HEK293 (cell line): Measurements from ENCODE around the gene PTPN6.

ENCODE experiments used
- CTCF ChIA-PET: fragments of 350-600 bp; formaldehyde crosslinking; extraction: SDS; loops from one replicate; lab custom pipeline; 2021; ENCODE audit warnings: antibody characterized with exemption; lab: Yijun Ruan, JAX
- POLR2A ChIA-PET: fragments of 300-600 bp; formaldehyde crosslinking; extraction: SDS; loops from one replicate; lab custom pipeline; 2020; ENCODE audit warnings: antibody characterized with exemption, inconsistent platforms; lab: Yijun Ruan, JAX
- H3K27ac ChIP-seq: fragments of 200-500 bp; sonication (Bioruptor generic); 2 replicates; pipeline ENCODE4 v1.5.1; 2014; ENCODE audit warnings: low read depth, low read length, control low read depth, inconsistent platforms; ENCODE audit errors: extremely low read depth
- H3K36me3 ChIP-seq, 2 experiments: fragments of 200-500 bp in 1 of 2; sonication (Bioruptor generic) in 1 of 2; 1 replicate in 1 of 2; 2 replicates in 1 of 2; pipeline ENCODE4 v1.5.1; 2014 to 2017; ENCODE audit warnings: inconsistent platforms in 2 of 2, low read length in 2 of 2; ENCODE audit not compliant: control insufficient read depth in 2 of 2, insufficient read depth in 1 of 2
- H3K4me1 ChIP-seq: fragments of 200-500 bp; sonication (Bioruptor generic); 2 replicates; pipeline ENCODE4 v1.5.1; 2014; ENCODE audit warnings: mild to moderate bottlenecking, low read length, inconsistent platforms; ENCODE audit not compliant: control insufficient read depth, insufficient read depth
- H3K4me3 ChIP-seq: 2 replicates; pipeline ENCODE4 v1.5.1; 2011; ENCODE audit warnings: low read depth, mild to moderate bottlenecking, control low read depth, low read length, moderate library complexity
- H3K9me3 ChIP-seq: fragments of 200-500 bp; sonication (Bioruptor generic); 2 replicates; pipeline ENCODE4 v1.5.1; 2014; ENCODE audit warnings: low read depth, low read length, inconsistent platforms; ENCODE audit not compliant: control insufficient read depth, insufficient read depth
- GLIS1 ChIP-seq: fragments of 450-650 bp; formaldehyde crosslinking; IDR thresholded peaks from 2 replicates; pipeline ENCODE4 v1.5.1; 2016; ENCODE audit warnings: missing biosample characterization, missing genetic modification characterization
- MYNN ChIP-seq: fragments of 450-650 bp; formaldehyde crosslinking; IDR thresholded peaks from 2 replicates; pipeline ENCODE4 v1.5.1; 2016; ENCODE audit warnings: missing biosample characterization, missing genetic modification characterization, borderline replicate concordance
- MZF1 ChIP-seq: fragments of 450-650 bp; formaldehyde crosslinking; IDR thresholded peaks from 2 replicates; pipeline ENCODE4 v1.5.1; 2017; ENCODE audit warnings: missing biosample characterization, missing genetic modification characterization, borderline replicate concordance
- SALL2 ChIP-seq: fragments of 450-650 bp; formaldehyde crosslinking; IDR thresholded peaks from 2 replicates; pipeline ENCODE4 v1.5.0; 2017; ENCODE audit warnings: missing biosample characterization, mild to moderate bottlenecking, missing genetic modification characterization, borderline replicate concordance
- SP2 ChIP-seq: fragments of 450-650 bp; formaldehyde crosslinking; IDR thresholded peaks from 2 replicates; pipeline ENCODE4 v1.5.1; 2016; ENCODE audit warnings: missing biosample characterization, missing genetic modification characterization
- WT1 ChIP-seq: fragments of 450-650 bp; formaldehyde crosslinking; IDR thresholded peaks from 2 replicates; pipeline ENCODE4 v1.5.1; 2016; ENCODE audit warnings: missing biosample characterization, missing genetic modification characterization
- YY1 ChIP-seq: fragments of 450-650 bp; formaldehyde crosslinking; IDR thresholded peaks from 2 replicates; pipeline ENCODE4 v1.5.1; 2018; ENCODE audit warnings: missing biosample characterization, missing genetic modification characterization
- ZBTB8A ChIP-seq: fragments of 450-650 bp; formaldehyde crosslinking; IDR thresholded peaks from 2 replicates; pipeline ENCODE4 v1.5.1; 2016; ENCODE audit warnings: missing biosample characterization, missing genetic modification characterization
- ZEB2 ChIP-seq: fragments of 450-650 bp; formaldehyde crosslinking; IDR thresholded peaks from 2 replicates; pipeline ENCODE4 v1.5.1; 2016; ENCODE audit warnings: missing biosample characterization, missing genetic modification characterization
- ZFP69B ChIP-seq: fragments of 450-650 bp; formaldehyde crosslinking; IDR thresholded peaks from 2 replicates; pipeline ENCODE4 v1.5.1; 2016; ENCODE audit warnings: missing biosample characterization, missing genetic modification characterization
- ZNF175 ChIP-seq: fragments of 450-650 bp; formaldehyde crosslinking; IDR thresholded peaks from 2 replicates; pipeline ENCODE4 v1.5.1; 2016; ENCODE audit warnings: missing biosample characterization, missing genetic modification characterization
- ZNF266 ChIP-seq: fragments of 450-650 bp; formaldehyde crosslinking; IDR thresholded peaks from 2 replicates; pipeline ENCODE4 v1.5.1; 2016; ENCODE audit warnings: missing biosample characterization, missing genetic modification characterization, low read depth
- ZNF366 ChIP-seq: fragments of 450-650 bp; formaldehyde crosslinking; conservative IDR thresholded peaks from 2 replicates; pipeline ENCODE4 v1.5.1; 2016; ENCODE audit warnings: missing biosample characterization, missing genetic modification characterization
- ZNF394 ChIP-seq: fragments of 450-650 bp; formaldehyde crosslinking; IDR thresholded peaks from 2 replicates; pipeline ENCODE4 v1.5.1; 2016; ENCODE audit warnings: missing biosample characterization, missing genetic modification characterization, mild to moderate bottlenecking, moderate library complexity, borderline replicate concordance
- ZNF530 ChIP-seq: fragments of 450-650 bp; formaldehyde crosslinking; IDR thresholded peaks from 2 replicates; pipeline ENCODE4 v1.5.1; 2016; ENCODE audit warnings: low read depth, missing biosample characterization, missing genetic modification characterization
- ZNF561 ChIP-seq: fragments of 450-650 bp; IDR thresholded peaks from 2 replicates; pipeline ENCODE4 v1.5.1; 2018; ENCODE audit warnings: missing biosample characterization, missing genetic modification characterization, borderline replicate concordance
- ZNF600 ChIP-seq: fragments of 450-650 bp; formaldehyde crosslinking; IDR thresholded peaks from 2 replicates; pipeline ENCODE4 v1.5.1; 2016; ENCODE audit warnings: missing biosample characterization, missing genetic modification characterization
- ZNF621 ChIP-seq: fragments of 450-650 bp; formaldehyde crosslinking; IDR thresholded peaks from 2 replicates; pipeline ENCODE4 v1.5.1; 2017; ENCODE audit warnings: missing biosample characterization, missing genetic modification characterization
- ZSCAN30 ChIP-seq: fragments of 450-650 bp; IDR thresholded peaks from 2 replicates; pipeline ENCODE4 v1.5.1; 2018; ENCODE audit warnings: missing biosample characterization, mild to moderate bottlenecking, missing genetic modification characterization, moderate library complexity
- TF ChIP-seq, protein P1 (sequence below): fragments of 450-650 bp; formaldehyde crosslinking; IDR thresholded peaks from 2 replicates; pipeline ENCODE4 v1.5.1; 2016; ENCODE audit warnings: missing biosample characterization, missing genetic modification characterization
- TF ChIP-seq, protein P2 (sequence below): fragments of 450-650 bp; formaldehyde crosslinking; IDR thresholded peaks from 2 replicates; pipeline ENCODE4 v1.5.1; 2016; ENCODE audit warnings: missing biosample characterization, missing genetic modification characterization
- TF ChIP-seq, protein P3 (sequence below): fragments of 450-650 bp; formaldehyde crosslinking; IDR thresholded peaks from 2 replicates; pipeline ENCODE4 v1.5.1; 2016; ENCODE audit warnings: missing biosample characterization, missing genetic modification characterization

Gene PTPN6

DNA sequence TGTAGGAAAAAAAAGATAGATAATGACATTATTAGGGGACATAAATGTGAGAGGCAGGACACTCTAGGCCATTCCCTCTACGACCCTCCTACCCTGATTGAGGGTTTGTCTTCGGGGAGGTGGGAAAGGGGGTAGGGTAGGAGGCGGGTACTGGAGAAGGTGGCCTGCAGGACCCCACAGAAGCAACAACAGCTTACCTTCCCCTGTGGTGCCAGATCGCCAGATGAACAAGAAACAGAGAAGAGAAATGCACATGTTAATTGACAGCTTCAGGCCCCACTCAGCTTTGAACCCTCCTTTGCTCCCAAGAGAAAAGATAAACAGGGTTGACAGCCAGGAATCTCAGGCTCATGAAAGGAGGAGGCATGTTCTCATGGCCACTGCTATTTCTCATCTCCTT is 14.6 kb downstream of the PTPN6 start:
- TF ChIP-seq, protein P1, sequence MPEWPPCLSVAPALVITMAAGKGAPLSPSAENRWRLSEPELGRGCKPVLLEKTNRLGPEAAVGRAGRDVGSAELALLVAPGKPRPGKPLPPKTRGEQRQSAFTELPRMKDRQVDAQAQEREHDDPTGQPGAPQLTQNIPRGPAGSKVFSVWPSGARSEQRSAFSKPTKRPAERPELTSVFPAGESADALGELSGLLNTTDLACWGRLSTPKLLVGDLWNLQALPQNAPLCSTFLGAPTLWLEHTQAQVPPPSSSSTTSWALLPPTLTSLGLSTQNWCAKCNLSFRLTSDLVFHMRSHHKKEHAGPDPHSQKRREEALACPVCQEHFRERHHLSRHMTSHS (tag by site-specific recombination) = no peak
- no peak for TF ChIP-seq ZBTB8A (tag by site-specific recombination)
- TF ChIP-seq ZNF266 (tag by site-specific recombination) = no peak
- TF ChIP-seq ZNF366 = 0 out of 2 replicates have a peak, but pooled peaks have one; percentile 3
- peak; percentile 42; the same call in 1 of the 2 replicates for TF ChIP-seq SP2
- 0 out of 2 replicates have a peak, but pooled peaks have one; percentile 27 for TF ChIP-seq WT1 (tag by site-specific recombination)
- 0 out of 2 replicates have a peak, but pooled peaks have one; percentile 12 for TF ChIP-seq ZSCAN30 (tag by site-specific recombination)
- peak; percentile 38 for TF ChIP-seq GLIS1 (tag by site-specific recombination)
- TF ChIP-seq, all 188 proteins: peak for 5
- CTCF ChIA-PET = interaction anchor here (0.6 to 7.7 kb wide), 9 partner anchors 10 to 143 kb away, joined by 3 to 138 read pairs (median 4); partner anchors contain the start of genes C12orf57 and RNU7-1
- Histone ChIP-seq H3K27ac (no peak overlapping the region), H3K36me3 (peaks cover 14 to 55% of the 10 kb centered on the region in 2 experiments), H3K4me3 (no peak overlapping the region), H3K4me1 (peaks cover 2% of the 10 kb centered on the region; the same call in 1 of the 2 replicates), H3K9me3 (no peaks in the 10 kb centered on the region)
- POLR2A ChIA-PET = interaction anchor here (0.5 to 4.1 kb wide), 4 partner anchors 21 to 96 kb away, joined by 3 to 67 read pairs (median 11); partner anchors contain the start of genes C12orf57, RNU7-1 and SPSB2

DNA sequence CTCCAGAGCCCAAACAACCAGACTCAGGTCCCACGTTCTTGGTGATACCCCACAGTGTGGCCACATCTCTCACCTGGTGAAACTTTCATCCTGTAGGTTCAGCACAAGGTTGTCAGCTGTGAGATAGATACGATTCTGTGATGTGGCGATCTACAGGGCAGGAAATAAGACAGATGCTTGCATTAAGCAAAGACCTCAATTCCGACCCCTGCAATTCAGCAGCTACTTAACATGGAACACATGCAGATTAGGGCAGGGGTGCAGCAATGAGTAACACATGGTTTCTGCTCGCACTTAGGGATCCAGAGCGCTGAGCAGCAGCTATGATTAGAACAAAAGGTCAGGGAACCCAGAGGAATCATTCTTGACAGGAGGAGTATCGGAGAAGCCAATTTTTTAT is 15.2 kb downstream of the PTPN6 start:
- TF ChIP-seq ZFP69B (tag by site-specific recombination) (no peak), ZNF600 (tag by site-specific recombination) (peak; percentile 99), ZEB2 (no peak)

DNA sequence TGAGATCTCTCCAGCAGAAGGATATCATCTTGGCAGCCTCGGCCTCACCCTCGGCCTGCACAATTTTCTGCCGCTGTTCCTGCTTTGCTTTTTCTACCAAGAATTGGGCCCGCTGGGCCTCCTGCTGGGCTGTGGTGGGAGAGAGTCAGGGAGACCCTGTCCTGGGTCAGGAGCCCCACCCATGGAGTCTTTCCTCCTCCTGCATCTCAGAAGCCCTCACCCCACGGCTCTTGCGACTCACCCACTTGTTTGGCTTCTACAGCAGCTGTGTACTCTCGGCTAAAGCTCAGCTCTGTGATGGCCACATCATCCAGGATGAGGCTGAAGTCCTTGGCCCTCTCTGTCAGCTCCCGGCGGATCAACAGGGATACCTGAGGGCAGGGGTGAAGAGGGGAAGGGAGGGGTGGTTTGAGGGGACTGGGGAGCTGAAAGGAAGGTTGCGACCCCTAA is 16.5 kb downstream of the PTPN6 start:
- ChIA-PET CTCF (interaction anchor here (0.7 to 2.7 kb wide), 5 partner anchors 23 to 146 kb away, joined by 3 to 41 read pairs (median 5); partner anchors contain the start of genes C12orf57, C1RL and RNU7-1), POLR2A (interaction anchor here (1.0 to 2.4 kb wide), 3 partner anchors 22 to 51 kb away, joined by 3 to 32 read pairs (median 3); partner anchors contain the start of genes C12orf57, LPCAT3 and RNU7-1)
- Histone ChIP-seq H3K27ac (peak overlapping the region; percentile 9; the same call in 1 of the 2 replicates), H3K4me3 (no peak overlapping the region), H3K36me3 (peaks cover 14 to 60% of the 10 kb centered on the region in 2 experiments), H3K9me3 (no peaks in the 10 kb centered on the region), H3K4me1 (0 out of 2 replicates have a peak, but pooled peaks cover 4% of the 10 kb centered on the region)
- no peak for TF ChIP-seq ZNF394 (tag by site-specific recombination)
- no peak for TF ChIP-seq ZNF621
- no peak for TF ChIP-seq MYNN (tag by site-specific recombination)
- TF ChIP-seq ZFP69B (tag by site-specific recombination) = no peak
- TF ChIP-seq ZNF175 (tag by site-specific recombination) = no peak
- no peak for TF ChIP-seq YY1
- no peak for TF ChIP-seq SALL2 (tag by site-specific recombination)
- TF ChIP-seq MZF1 (tag by site-specific recombination) = no peak
- TF ChIP-seq ZNF530 = no peak
- TF ChIP-seq ZNF561 (tag by site-specific recombination) = no peak
- TF ChIP-seq, protein P2, sequence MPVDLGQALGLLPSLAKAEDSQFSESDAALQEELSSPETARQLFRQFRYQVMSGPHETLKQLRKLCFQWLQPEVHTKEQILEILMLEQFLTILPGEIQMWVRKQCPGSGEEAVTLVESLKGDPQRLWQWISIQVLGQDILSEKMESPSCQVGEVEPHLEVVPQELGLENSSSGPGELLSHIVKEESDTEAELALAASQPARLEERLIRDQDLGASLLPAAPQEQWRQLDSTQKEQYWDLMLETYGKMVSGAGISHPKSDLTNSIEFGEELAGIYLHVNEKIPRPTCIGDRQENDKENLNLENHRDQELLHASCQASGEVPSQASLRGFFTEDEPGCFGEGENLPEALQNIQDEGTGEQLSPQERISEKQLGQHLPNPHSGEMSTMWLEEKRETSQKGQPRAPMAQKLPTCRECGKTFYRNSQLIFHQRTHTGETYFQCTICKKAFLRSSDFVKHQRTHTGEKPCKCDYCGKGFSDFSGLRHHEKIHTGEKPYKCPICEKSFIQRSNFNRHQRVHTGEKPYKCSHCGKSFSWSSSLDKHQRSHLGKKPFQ (tag by site-specific recombination) = no peak
- TF ChIP-seq, protein P3, sequence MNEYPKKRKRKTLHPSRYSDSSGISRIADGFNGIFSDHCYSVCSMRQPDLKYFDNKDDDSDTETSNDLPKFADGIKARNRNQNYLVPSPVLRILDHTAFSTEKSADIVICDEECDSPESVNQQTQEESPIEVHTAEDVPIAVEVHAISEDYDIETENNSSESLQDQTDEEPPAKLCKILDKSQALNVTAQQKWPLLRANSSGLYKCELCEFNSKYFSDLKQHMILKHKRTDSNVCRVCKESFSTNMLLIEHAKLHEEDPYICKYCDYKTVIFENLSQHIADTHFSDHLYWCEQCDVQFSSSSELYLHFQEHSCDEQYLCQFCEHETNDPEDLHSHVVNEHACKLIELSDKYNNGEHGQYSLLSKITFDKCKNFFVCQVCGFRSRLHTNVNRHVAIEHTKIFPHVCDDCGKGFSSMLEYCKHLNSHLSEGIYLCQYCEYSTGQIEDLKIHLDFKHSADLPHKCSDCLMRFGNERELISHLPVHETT (tag by site-specific recombination) = no peak

More for the DNA sequence above, 15.2 kb downstream of the PTPN6 start:
- ChIA-PET POLR2A (interaction anchor here (0.5 to 4.1 kb wide), 3 partner anchors 21 to 93 kb away, joined by 3 to 67 read pairs (median 16); partner anchors contain the start of genes C12orf57, RNU7-1 and SPSB2), CTCF (interaction anchor here (0.6 to 7.7 kb wide), 10 partner anchors 10 to 640 kb away, joined by 3 to 138 read pairs (median 4); partner anchors contain the start of genes C12orf57 and RNU7-1)
- H3K27ac ChIP-seq = 0 out of 2 replicates have a peak overlapping the region, but pooled peaks have one; percentile 0
- no peak overlapping the region for H3K4me3 ChIP-seq
- H3K9me3 ChIP-seq = no peaks in the 10 kb centered on the region
- peaks cover 14 to 55% of the 10 kb centered on the region in 2 experiments for H3K36me3 ChIP-seq
- peaks cover 2% of the 10 kb centered on the region; the same call in 1 of the 2 replicates for H3K4me1 ChIP-seq
